Activated T-helper 2 cell treated with anti-CD3 and anti-CD28 coated beads, Interferon-gamma antibody, Interleukin-2, Interleukin-4, amounts not matched to agents 10 μg/mL and 5 μg/mL and 100 μg/mL, durations not matched to agents 14 hours and 24 hours and 36 hours (primary cell): ENCODE results near the gene HS3ST3A1. TPM values are rescaled to one million over a fixed set of nuclear protein-coding genes. Genes with fewer than 3 reads are reported as not detected.

Source experiments
- DNase-seq: peaks from one replicate; pipeline ENCODE4 v3.0.0; 2021; ENCODE audit warnings: low spot score
- H3K27ac Mint-ChIP-seq: one replicate; pipeline ENCODE4 v1.8.0; 2021; ENCODE audit warnings: mixed read lengths
- H3K27me3 Mint-ChIP-seq: one replicate; pipeline ENCODE4 v1.8.0; 2021; ENCODE audit warnings: low read depth, mixed read lengths
- H3K36me3 Mint-ChIP-seq: one replicate; pipeline ENCODE4 v1.8.0; 2021; ENCODE audit warnings: low read depth, mixed read lengths
- H3K4me1 Mint-ChIP-seq: one replicate; pipeline ENCODE4 v1.8.0; 2021; ENCODE audit warnings: low read depth, mixed read lengths
- H3K4me3 Mint-ChIP-seq: one replicate; pipeline ENCODE4 v1.8.0; 2021; ENCODE audit warnings: low read depth, mild to moderate bottlenecking, moderate library complexity, mixed read lengths
- H3K9me3 Mint-ChIP-seq: one replicate; pipeline ENCODE4 v1.8.0; 2021; ENCODE audit warnings: mixed read lengths
- intact Hi-C: fragments of 100-400 bp; cut with micrococcal nuclease; formaldehyde crosslinking; loops from one replicate; pipeline ENCODE4 v1.15.1; 2023
- total RNA-seq: library from RNA; stranded (reverse); gene quantifications from 2 replicates; pipeline ENCODE4 v1.2.3, GENCODE V29; 2022

HS3ST3A1 gene
- total RNA-seq, 1 donor from 2014 or later, result 1.2 TPM

GRCh38 chr17:13537871-13538643 lies 63.7 kb downstream of the HS3ST3A1 start:
- no peak overlapping the region for H3K4me3 Mint-ChIP-seq
- intact Hi-C loops, result no loop called here
- no peaks in the 10 kb centered on the region for H3K9me3 Mint-ChIP-seq
- H3K27me3 Mint-ChIP-seq, result no peaks in the 10 kb centered on the region
- no peaks in the 10 kb centered on the region for H3K4me1 Mint-ChIP-seq
- no peak overlapping the region for H3K27ac Mint-ChIP-seq
- DNase-seq, result no peak
- H3K36me3 Mint-ChIP-seq, result no peaks in the 10 kb centered on the region

- no peak for DNase-seq
- Mint-ChIP-seq H3K27ac (no peak overlapping the region), H3K9me3 (no peaks in the 10 kb centered on the region), H3K27me3 (no peaks in the 10 kb centered on the region), H3K4me3 (no peak overlapping the region), H3K4me1 (no peaks in the 10 kb centered on the region), H3K36me3 (no peaks in the 10 kb centered on the region)
- intact Hi-C loops, result no loop called here
Measured at GRCh38 chr17:13537167-13537731, 64.5 kb downstream of the HS3ST3A1 start.

- no peak for DNase-seq
- no peak overlapping the region for H3K27ac Mint-ChIP-seq
- intact Hi-C loops, result no loop called here
- no peaks in the 10 kb centered on the region for H3K27me3 Mint-ChIP-seq
- H3K4me1 Mint-ChIP-seq, result no peaks in the 10 kb centered on the region
- H3K36me3 Mint-ChIP-seq, result no peaks in the 10 kb centered on the region
- H3K9me3 Mint-ChIP-seq, result no peaks in the 10 kb centered on the region
- no peak overlapping the region for H3K4me3 Mint-ChIP-seq
Measured at GRCh38 chr17:13534946-13535345, 66.8 kb downstream of the HS3ST3A1 start.

GRCh38 chr17:13531721-13532120 lies 70.0 kb downstream of the HS3ST3A1 start:
- Mint-ChIP-seq H3K36me3 (no peaks in the 10 kb centered on the region), H3K27ac (no peak overlapping the region), H3K27me3 (no peaks in the 10 kb centered on the region), H3K4me1 (no peaks in the 10 kb centered on the region), H3K4me3 (no peak overlapping the region), H3K9me3 (no peaks in the 10 kb centered on the region)
- no peak for DNase-seq
- intact Hi-C loops, result no loop called here

GRCh38 chr17:13525876-13526275 lies 75.9 kb downstream of the HS3ST3A1 start:
- Mint-ChIP-seq H3K27me3 (no peaks in the 10 kb centered on the region), H3K4me1 (no peaks in the 10 kb centered on the region), H3K9me3 (no peaks in the 10 kb centered on the region), H3K4me3 (no peak overlapping the region), H3K36me3 (no peaks in the 10 kb centered on the region), H3K27ac (no peak overlapping the region)
- DNase-seq, result no peak
- intact Hi-C loops, result no loop called here

GRCh38 chr17:13523164-13523563 lies 78.6 kb downstream of the HS3ST3A1 start:
- intact Hi-C loops, result no loop called here
- H3K36me3 Mint-ChIP-seq, result no peaks in the 10 kb centered on the region
- no peaks in the 10 kb centered on the region for H3K27me3 Mint-ChIP-seq
- no peak overlapping the region for H3K27ac Mint-ChIP-seq
- no peak for DNase-seq
- H3K4me3 Mint-ChIP-seq, result no peak overlapping the region
- no peaks in the 10 kb centered on the region for H3K4me1 Mint-ChIP-seq
- H3K9me3 Mint-ChIP-seq, result no peaks in the 10 kb centered on the region

GRCh38 chr17:13522749-13523148 lies 79.0 kb downstream of the HS3ST3A1 start:
- Mint-ChIP-seq H3K4me3 (no peak overlapping the region), H3K36me3 (no peaks in the 10 kb centered on the region), H3K27me3 (no peaks in the 10 kb centered on the region), H3K4me1 (no peaks in the 10 kb centered on the region), H3K27ac (no peak overlapping the region), H3K9me3 (no peaks in the 10 kb centered on the region)
- no peak for DNase-seq
- intact Hi-C loops, result no loop called here

- no peak overlapping the region for H3K4me3 Mint-ChIP-seq
- no peak overlapping the region for H3K27ac Mint-ChIP-seq
- H3K4me1 Mint-ChIP-seq, result no peaks in the 10 kb centered on the region
- H3K9me3 Mint-ChIP-seq, result no peaks in the 10 kb centered on the region
- H3K36me3 Mint-ChIP-seq, result no peaks in the 10 kb centered on the region
- no peak for DNase-seq
- no peaks in the 10 kb centered on the region for H3K27me3 Mint-ChIP-seq
- intact Hi-C loops, result no loop called here
Measured at GRCh38 chr17:13521784-13522183, 79.9 kb downstream of the HS3ST3A1 start.

GRCh38 chr17:13520899-13521572 lies 80.7 kb downstream of the HS3ST3A1 start:
- no peak for DNase-seq
- no peaks in the 10 kb centered on the region for H3K4me1 Mint-ChIP-seq
- no peaks in the 10 kb centered on the region for H3K27me3 Mint-ChIP-seq
- no peaks in the 10 kb centered on the region for H3K36me3 Mint-ChIP-seq
- intact Hi-C loops, result no loop called here
- H3K9me3 Mint-ChIP-seq, result no peaks in the 10 kb centered on the region
- H3K27ac Mint-ChIP-seq, result no peak overlapping the region
- no peak overlapping the region for H3K4me3 Mint-ChIP-seq

GRCh38 chr17:13518261-13519000 lies 83.3 kb downstream of the HS3ST3A1 start:
- no peak overlapping the region for H3K27ac Mint-ChIP-seq
- no peak for DNase-seq
- H3K4me1 Mint-ChIP-seq, result no peaks in the 10 kb centered on the region
- intact Hi-C loops, result no loop called here
- no peaks in the 10 kb centered on the region for H3K36me3 Mint-ChIP-seq
- no peak overlapping the region for H3K4me3 Mint-ChIP-seq
- no peaks in the 10 kb centered on the region for H3K9me3 Mint-ChIP-seq
- no peaks in the 10 kb centered on the region for H3K27me3 Mint-ChIP-seq

- H3K9me3 Mint-ChIP-seq, result no peaks in the 10 kb centered on the region
- DNase-seq, result no peak
- peaks cover 9% of the 10 kb centered on the region for H3K4me1 Mint-ChIP-seq
- no peak overlapping the region for H3K27ac Mint-ChIP-seq
- intact Hi-C loops, result no loop called here
- peaks cover 2% of the 10 kb centered on the region for H3K27me3 Mint-ChIP-seq
- H3K4me3 Mint-ChIP-seq, result no peak overlapping the region
- no peaks in the 10 kb centered on the region for H3K36me3 Mint-ChIP-seq
Measured at GRCh38 chr17:13513039-13513405, 88.7 kb downstream of the HS3ST3A1 start.

GRCh38 chr17:13510062-13510461 lies 91.7 kb downstream of the HS3ST3A1 start:
- DNase-seq, result no peak
- Mint-ChIP-seq H3K4me3 (no peak overlapping the region), H3K27ac (no peak overlapping the region), H3K9me3 (no peaks in the 10 kb centered on the region), H3K27me3 (peaks cover 2% of the 10 kb centered on the region), H3K36me3 (no peaks in the 10 kb centered on the region), H3K4me1 (peaks cover 9% of the 10 kb centered on the region)
- intact Hi-C loops, result no loop called here

- peaks cover 2% of the 10 kb centered on the region for H3K27me3 Mint-ChIP-seq
- no peaks in the 10 kb centered on the region for H3K9me3 Mint-ChIP-seq
- H3K27ac Mint-ChIP-seq, result no peak overlapping the region
- H3K4me3 Mint-ChIP-seq, result no peak overlapping the region
- H3K4me1 Mint-ChIP-seq, result peaks cover 9% of the 10 kb centered on the region
- no peak for DNase-seq
- H3K36me3 Mint-ChIP-seq, result no peaks in the 10 kb centered on the region
- intact Hi-C loops, result no loop called here
Measured at GRCh38 chr17:13509527-13509926, 92.2 kb downstream of the HS3ST3A1 start.
